ENCODE data around the gene CSF3R. TPM values are rescaled to one million over a fixed set of nuclear protein-coding genes. Genes with fewer than 3 reads are reported as not detected.

CSF3R gene
- total and polyA plus RNA-seq, 2 experiments from 2014 or later = not detected

GRCh38 chr1:36529769-36530260, 47.1 kb upstream of the CSF3R start (continued):
- TF ChIP-seq ZNF462 (CRISPR knock-in tag; IDR thresholded peaks at IDR 0.05) = no peak
- TF ChIP-seq CTCF (conservative IDR thresholded peaks at IDR 0.05; ENCODE audit: low read depth in 2 of 2) = no peak
- no peak for TF ChIP-seq JUNB (IDR thresholded peaks at IDR 0.05; ENCODE audit: unreplicated experiment)
- TF ChIP-seq POLR2AphosphoS5 (IDR thresholded peaks at IDR 0.05; ENCODE audit: low read depth) = no peak
- TF ChIP-seq ZNF331 (CRISPR knock-in tag; IDR thresholded peaks at IDR 0.05; ENCODE audit: low read depth) = no peak
- TF ChIP-seq CREB1 (CRISPR knock-in tag; IDR thresholded peaks at IDR 0.05; ENCODE audit: low read depth) = no peak
